ENCODE results near the gene FGG. TPM values are rescaled to one million over a fixed set of nuclear protein-coding genes. Genes with fewer than 3 reads are reported as not detected.

FGG gene
- total RNA-seq, 4 donors from 2014 or later: not detected

DNA sequence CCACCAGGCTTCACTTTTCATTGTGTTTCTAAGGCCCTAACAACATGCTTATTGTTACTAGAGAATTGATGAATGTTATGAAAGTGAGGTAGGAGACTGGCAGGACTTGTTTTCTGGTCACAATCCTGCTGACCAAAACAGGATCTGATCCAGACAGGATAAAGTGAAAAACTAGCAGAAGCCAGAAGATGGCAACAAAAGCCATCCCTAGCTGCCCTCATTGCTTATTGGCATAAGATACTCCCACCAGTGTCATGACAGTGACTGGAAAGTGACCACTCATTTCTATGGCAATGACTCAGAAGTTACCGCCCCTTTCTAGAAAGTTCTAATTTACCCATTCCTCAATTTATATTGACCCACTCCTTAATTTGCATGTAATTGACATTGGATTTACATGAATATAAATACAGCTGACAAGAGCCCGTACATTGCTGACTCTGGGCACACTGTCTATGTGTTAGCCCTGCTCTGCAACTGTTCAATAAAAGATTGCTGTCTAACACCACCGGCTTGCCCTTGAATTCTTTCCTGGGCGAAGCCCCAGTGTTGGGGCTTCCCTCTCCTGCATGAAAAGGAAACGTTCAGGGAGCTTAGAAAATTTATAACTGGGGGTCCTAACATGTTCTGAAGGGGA lies 30.0 kb upstream of the FGG start:
- WGBS, 2 donors: 81 to 86% methylated on average over 5 of the region's 5 CpGs
- Histone ChIP-seq H3K27me3 (no peaks in the 10 kb centered on the region), H3K4me1 (no peaks in the 10 kb centered on the region), H3K27ac (no peak overlapping the region), H3K9me3 (no peaks in the 10 kb centered on the region), H3K4me3 (replicated peaks in 1 of 3) (no peak overlapping the region), H3K36me3 (no peaks in the 10 kb centered on the region)
- intact Hi-C loops (cut with DNase I): no loop called here
- TF ChIP-seq, protein P1, sequence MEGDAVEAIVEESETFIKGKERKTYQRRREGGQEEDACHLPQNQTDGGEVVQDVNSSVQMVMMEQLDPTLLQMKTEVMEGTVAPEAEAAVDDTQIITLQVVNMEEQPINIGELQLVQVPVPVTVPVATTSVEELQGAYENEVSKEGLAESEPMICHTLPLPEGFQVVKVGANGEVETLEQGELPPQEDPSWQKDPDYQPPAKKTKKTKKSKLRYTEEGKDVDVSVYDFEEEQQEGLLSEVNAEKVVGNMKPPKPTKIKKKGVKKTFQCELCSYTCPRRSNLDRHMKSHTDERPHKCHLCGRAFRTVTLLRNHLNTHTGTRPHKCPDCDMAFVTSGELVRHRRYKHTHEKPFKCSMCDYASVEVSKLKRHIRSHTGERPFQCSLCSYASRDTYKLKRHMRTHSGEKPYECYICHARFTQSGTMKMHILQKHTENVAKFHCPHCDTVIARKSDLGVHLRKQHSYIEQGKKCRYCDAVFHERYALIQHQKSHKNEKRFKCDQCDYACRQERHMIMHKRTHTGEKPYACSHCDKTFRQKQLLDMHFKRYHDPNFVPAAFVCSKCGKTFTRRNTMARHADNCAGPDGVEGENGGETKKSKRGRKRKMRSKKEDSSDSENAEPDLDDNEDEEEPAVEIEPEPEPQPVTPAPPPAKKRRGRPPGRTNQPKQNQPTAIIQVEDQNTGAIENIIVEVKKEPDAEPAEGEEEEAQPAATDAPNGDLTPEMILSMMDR (IDR thresholded peaks at IDR 0.05): no peak
- TF ChIP-seq POLR2A (IDR thresholded peaks at IDR 0.05): no peak
- no peak for DNase-seq

DNA sequence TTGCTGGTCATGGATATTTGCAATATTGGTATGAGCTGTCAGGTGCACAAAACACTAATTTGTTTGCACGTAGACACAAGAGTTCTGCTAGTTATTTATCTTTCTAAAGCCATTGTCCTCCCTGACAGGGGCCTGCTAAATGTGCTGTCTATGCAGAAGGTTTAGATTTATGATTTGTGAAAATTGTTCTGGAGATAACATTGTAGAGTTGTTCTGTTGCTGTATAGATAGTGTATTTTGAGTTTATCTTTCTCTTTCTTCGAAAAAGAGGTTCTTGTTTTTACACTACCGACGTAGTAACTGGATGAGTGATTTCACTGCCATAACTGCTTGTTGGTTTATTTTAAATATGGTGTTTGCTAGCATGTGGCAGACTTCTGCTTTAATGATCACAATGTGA lies 28.5 kb upstream of the FGG start:
- H3K36me3 ChIP-seq: no peaks in the 10 kb centered on the region
- TF ChIP-seq POLR2A (IDR thresholded peaks at IDR 0.05): no peak
- TF ChIP-seq, protein P1 (IDR thresholded peaks at IDR 0.05): no peak
- H3K27ac ChIP-seq: no peak overlapping the region
- H3K9me3 ChIP-seq: no peaks in the 10 kb centered on the region
- no peaks in the 10 kb centered on the region for H3K27me3 ChIP-seq
- no peak for DNase-seq
- H3K4me1 ChIP-seq: no peaks in the 10 kb centered on the region
- intact Hi-C loops (cut with DNase I): no loop called here
- 55 to 59% methylated on average over 4 of the region's 4 CpGs for WGBS, 2 donors
- no peak overlapping the region for H3K4me3 ChIP-seq (replicated peaks in 1 of 3)

DNA sequence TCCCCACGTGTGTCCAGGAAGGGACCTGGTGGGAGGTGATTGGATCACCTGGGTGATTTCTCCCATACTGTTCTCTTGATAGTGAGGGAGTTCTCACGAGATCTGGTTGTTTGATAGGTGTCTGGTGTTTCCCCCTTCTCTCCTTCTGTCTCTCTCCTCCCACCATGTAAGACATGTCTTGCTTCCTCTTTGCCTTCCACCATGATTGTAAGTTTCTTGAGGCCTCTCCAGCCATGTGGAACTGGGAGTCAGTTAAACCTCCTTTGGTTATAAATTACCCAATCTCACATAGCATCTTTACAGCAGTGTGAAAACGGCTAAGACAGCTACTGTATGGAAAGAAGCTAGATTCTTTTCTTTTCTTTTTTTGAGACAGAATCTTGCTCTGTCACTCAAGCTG lies 21.6 kb upstream of the FGG start:
- Histone ChIP-seq H3K4me3 (replicated peaks in 1 of 3) (no peak overlapping the region), H3K27ac (no peak overlapping the region), H3K9me3 (no peaks in the 10 kb centered on the region), H3K36me3 (no peaks in the 10 kb centered on the region), H3K27me3 (no peaks in the 10 kb centered on the region), H3K4me1 (no peaks in the 10 kb centered on the region)
- TF ChIP-seq POLR2A (IDR thresholded peaks at IDR 0.05): no peak
- TF ChIP-seq, protein P1 (IDR thresholded peaks at IDR 0.05): no peak
- intact Hi-C loops (cut with DNase I): no loop called here
- DNase-seq: no peak
- WGBS, 2 donors: 67 to 70% methylated on average over 3 of the region's 3 CpGs

DNA sequence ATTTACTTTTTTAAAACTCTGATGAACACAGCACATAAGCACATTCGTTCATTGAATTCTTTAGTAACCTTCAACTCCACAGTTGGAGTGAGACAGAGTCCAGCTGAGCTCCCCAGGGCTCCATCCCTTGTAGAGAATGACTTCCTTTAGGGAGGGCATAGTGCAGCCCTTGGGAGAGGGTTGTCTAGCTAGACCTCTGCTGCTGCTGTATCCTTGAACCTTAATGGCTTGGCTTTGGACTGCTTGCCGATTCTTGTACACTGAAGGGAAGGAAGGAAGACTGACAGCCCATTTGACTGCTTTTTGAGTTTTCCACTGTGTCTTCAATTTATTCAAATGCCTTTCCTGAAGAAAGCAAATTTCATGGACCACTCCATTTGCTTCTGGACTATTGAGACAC lies 19.4 kb upstream of the FGG start:
- WGBS, 2 donors: 68 to 80% methylated on average over 2 of the region's 2 CpGs

DNA sequence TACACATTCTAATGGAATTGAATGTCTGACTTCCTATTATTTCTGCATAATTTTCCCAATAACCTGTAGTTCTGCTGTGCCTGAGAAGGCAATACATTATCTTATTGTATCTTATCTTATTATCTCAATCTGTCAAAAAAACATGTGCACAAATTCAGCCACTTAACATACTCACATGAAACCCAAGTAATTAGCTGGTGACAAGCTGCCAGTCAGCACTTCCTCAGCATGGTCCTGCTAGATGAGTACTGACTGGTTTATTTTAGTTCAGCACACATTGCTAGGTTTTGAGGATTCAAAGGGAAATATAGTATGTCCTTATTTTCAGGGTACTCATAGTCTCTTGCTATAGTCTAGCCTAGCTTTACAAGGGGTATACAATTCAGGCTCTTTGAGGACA lies 17.9 kb upstream of the FGG start:
- H3K4me1 ChIP-seq: peaks cover 3 to 6% of the 10 kb centered on the region in 2 donors
- DNase-seq: no peak
- intact Hi-C loops (cut with DNase I): no loop called here

More for the DNA sequence above, 19.4 kb upstream of the FGG start:
- no peaks in the 10 kb centered on the region for H3K36me3 ChIP-seq
- H3K27me3 ChIP-seq: no peaks in the 10 kb centered on the region
- no peak for DNase-seq
- no peak for TF ChIP-seq POLR2A (IDR thresholded peaks at IDR 0.05)
- TF ChIP-seq, protein P1 (IDR thresholded peaks at IDR 0.05): no peak
- no peaks in the 10 kb centered on the region for H3K9me3 ChIP-seq
- intact Hi-C loops (cut with DNase I): no loop called here
- H3K4me3 ChIP-seq (replicated peaks in 1 of 3): no peak overlapping the region
- no peak overlapping the region for H3K27ac ChIP-seq
- H3K4me1 ChIP-seq: peaks cover 0 to 6% of the 10 kb centered on the region in 2 donors

More for the DNA sequence above, 17.9 kb upstream of the FGG start:
- TF ChIP-seq POLR2A (IDR thresholded peaks at IDR 0.05): no peak
- TF ChIP-seq, protein P1 (IDR thresholded peaks at IDR 0.05): no peak
- Histone ChIP-seq H3K27me3 (no peaks in the 10 kb centered on the region), H3K27ac (no peak overlapping the region), H3K9me3 (no peaks in the 10 kb centered on the region), H3K36me3 (no peaks in the 10 kb centered on the region), H3K4me3 (replicated peaks in 1 of 3) (no peak overlapping the region)
